HepG2 (cell line): ENCODE data around the gene TMEM235.

Experiments used
- SNRNP70 ChIP-seq: fragments of 200-400 bp; formaldehyde crosslinking; IDR thresholded peaks from 2 replicates; pipeline ENCODE4 v1.6.1; 2017; ENCODE audit warnings: mild to moderate bottlenecking, low read depth, low read length, moderate library complexity
- TF ChIP-seq, protein P1 (sequence below): sonication (generic); formaldehyde crosslinking; IDR thresholded peaks from 2 replicates; pipeline ENCODE4 v1.5.0; 2020; ENCODE audit warnings: missing genetic modification reagents, mild to moderate bottlenecking, borderline replicate concordance

DNA sequence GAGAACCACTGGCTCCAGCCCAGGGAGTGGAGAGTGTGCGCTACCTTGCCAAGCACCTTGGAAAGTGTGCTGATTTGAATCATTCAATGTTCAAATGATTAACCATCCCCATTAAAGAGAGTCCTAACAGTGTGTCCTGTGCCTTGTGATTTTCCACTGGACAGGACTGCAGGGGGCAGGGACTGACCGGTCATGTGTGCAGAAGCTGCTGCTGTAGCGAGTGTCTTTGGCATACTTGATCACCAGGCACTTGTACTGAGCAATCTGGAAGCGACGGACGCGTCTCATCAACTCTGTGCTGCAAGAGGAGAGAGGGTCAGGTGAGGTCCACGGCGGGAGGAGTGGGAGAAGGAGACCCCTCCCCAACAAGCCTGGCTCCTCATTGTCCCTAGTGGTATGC is 46.6 kb upstream of the TMEM235 start:
- no peak for TF ChIP-seq SNRNP70
- TF ChIP-seq, protein P1, sequence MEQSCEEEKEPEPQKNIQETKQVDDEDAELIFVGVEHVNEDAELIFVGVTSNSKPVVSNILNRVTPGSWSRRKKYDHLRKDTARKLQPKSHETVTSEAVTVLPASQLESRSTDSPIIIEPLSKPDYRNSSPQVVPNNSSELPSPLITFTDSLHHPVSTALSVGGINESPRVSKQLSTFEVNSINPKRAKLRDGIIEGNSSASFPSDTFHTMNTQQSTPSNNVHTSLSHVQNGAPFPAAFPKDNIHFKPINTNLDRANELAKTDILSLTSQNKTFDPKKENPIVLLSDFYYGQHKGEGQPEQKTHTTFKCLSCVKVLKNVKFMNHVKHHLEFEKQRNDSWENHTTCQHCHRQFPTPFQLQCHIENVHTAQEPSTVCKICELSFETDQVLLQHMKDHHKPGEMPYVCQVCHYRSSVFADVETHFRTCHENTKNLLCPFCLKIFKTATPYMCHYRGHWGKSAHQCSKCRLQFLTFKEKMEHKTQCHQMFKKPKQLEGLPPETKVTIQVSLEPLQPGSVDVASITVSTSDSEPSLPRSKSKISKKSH, result no peak
